Glutamatergic neuron (in vitro differentiated cells): ENCODE data around the gene PRSS12. TPM values are rescaled to one million over a fixed set of nuclear protein-coding genes. Genes with fewer than 3 reads are reported as not detected.

Experiments
- DNase-seq: peaks from one replicate; pipeline ENCODE4 v3.0.0; 2022
- H3K27ac Mint-ChIP-seq: one replicate; pipeline ENCODE4 v1.8.0; 2020; ENCODE audit warnings: mild to moderate bottlenecking, mixed read lengths, inconsistent platforms; ENCODE audit not compliant: unreplicated experiment
- H3K27me3 Mint-ChIP-seq: one replicate; pipeline ENCODE4 v1.8.0; 2020; ENCODE audit warnings: mild to moderate bottlenecking, moderate library complexity, mixed read lengths, inconsistent platforms; ENCODE audit not compliant: unreplicated experiment
- H3K36me3 Mint-ChIP-seq: one replicate; pipeline ENCODE4 v1.8.0; 2020; ENCODE audit warnings: mild to moderate bottlenecking, mixed read lengths, inconsistent platforms; ENCODE audit not compliant: unreplicated experiment
- H3K4me1 Mint-ChIP-seq: one replicate; pipeline ENCODE4 v1.8.0; 2020; ENCODE audit warnings: mild to moderate bottlenecking, low read depth, mixed read lengths, inconsistent platforms; ENCODE audit not compliant: unreplicated experiment
- H3K4me3 Mint-ChIP-seq: one replicate; pipeline ENCODE4 v1.8.0; 2020; ENCODE audit warnings: mild to moderate bottlenecking, mixed read lengths, inconsistent platforms; ENCODE audit not compliant: unreplicated experiment
- H3K9me3 Mint-ChIP-seq: one replicate; pipeline ENCODE4 v1.8.0; 2020; ENCODE audit warnings: mild to moderate bottlenecking, moderate library complexity, mixed read lengths, inconsistent platforms; ENCODE audit not compliant: unreplicated experiment
- total RNA-seq: library from RNA; stranded (reverse); fragmentation: NEBNext Ultra II Directional; extraction: Animal tissue kit (Norgen Biotek cat#: 25700); gene quantifications from one replicate; pipeline ENCODE4 v1.2.1, GENCODE V29; 2021; ENCODE audit not compliant: unreplicated experiment
- TF ChIP-seq, protein P1 (sequence below): fragments of 200-600 bp; sonication (generic); IDR thresholded peaks from one replicate; pipeline ENCODE4 v1.5.0; 2021; ENCODE audit not compliant: partially characterized antibody, unreplicated experiment

The PRSS12 gene
- total RNA-seq, 1 donor from 2014 or later: 113 TPM

DNA sequence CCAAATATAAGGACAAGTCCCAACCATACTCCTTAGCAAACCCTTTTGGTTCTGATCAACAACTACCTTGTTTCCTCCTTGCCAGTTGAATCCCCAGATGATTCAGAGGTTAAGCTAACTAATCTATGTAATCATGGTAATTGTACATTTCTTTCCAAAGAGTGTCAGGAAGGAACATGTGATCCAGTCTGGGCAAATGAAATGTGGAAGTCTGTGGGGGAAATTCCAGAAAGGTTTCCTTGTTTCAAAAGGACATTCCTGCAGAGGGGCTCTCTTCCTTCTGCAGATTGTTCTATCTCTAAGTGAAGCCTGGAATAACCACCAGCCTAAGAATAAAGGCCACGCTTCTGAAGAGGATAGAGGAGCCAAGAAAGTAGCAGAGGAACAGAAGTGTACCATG is 7.0 kb downstream of the PRSS12 start:
- H3K36me3 Mint-ChIP-seq: no peaks in the 10 kb centered on the region
- no peaks in the 10 kb centered on the region for H3K27me3 Mint-ChIP-seq
- peaks cover 35% of the 10 kb centered on the region for H3K4me1 Mint-ChIP-seq
- peak overlapping the region; percentile 3 for H3K4me3 Mint-ChIP-seq
- H3K9me3 Mint-ChIP-seq: peaks cover 3% of the 10 kb centered on the region
- H3K27ac Mint-ChIP-seq: no peak overlapping the region
- DNase-seq: no peak
- TF ChIP-seq, protein P1, sequence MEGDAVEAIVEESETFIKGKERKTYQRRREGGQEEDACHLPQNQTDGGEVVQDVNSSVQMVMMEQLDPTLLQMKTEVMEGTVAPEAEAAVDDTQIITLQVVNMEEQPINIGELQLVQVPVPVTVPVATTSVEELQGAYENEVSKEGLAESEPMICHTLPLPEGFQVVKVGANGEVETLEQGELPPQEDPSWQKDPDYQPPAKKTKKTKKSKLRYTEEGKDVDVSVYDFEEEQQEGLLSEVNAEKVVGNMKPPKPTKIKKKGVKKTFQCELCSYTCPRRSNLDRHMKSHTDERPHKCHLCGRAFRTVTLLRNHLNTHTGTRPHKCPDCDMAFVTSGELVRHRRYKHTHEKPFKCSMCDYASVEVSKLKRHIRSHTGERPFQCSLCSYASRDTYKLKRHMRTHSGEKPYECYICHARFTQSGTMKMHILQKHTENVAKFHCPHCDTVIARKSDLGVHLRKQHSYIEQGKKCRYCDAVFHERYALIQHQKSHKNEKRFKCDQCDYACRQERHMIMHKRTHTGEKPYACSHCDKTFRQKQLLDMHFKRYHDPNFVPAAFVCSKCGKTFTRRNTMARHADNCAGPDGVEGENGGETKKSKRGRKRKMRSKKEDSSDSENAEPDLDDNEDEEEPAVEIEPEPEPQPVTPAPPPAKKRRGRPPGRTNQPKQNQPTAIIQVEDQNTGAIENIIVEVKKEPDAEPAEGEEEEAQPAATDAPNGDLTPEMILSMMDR: no peak

DNA sequence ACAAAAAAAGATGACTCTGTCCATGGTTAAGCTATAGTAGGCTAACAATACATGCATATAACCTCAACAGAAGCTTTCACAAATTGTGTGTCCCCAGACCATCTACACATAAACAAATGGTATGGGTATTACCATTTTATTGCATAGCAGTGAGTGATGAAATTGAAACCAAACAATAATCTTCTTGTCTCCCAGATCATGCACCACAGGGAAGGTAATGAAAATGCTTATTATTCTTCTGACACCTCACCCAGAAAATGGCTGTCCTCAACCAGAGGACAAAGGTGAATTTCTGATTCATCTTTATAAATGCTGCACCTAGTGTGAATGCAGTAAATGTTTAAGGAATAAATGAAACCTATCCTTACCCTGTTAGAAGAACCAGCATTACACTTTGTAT is 8.0 kb downstream of the PRSS12 start:
- H3K27me3 Mint-ChIP-seq: no peaks in the 10 kb centered on the region
- TF ChIP-seq, protein P1: no peak

DNA sequence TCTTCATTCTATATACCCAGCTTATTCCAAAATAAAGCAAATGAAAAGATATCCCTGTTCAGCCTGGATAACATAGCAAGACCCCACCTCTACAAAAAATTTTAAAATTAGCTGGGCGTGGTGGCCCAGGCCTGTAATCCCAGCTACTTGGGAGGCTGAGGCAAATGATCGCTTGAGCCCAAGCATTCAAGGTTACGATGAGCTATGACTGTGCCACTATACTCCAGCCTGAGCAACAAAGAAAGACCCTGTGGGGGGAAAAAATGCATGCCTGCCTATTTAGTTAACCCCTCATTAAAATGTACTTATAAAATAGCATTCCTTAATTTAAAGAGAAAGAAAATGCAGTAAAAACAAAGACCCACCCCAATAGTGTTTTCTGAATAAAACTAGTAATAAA is 9.3 kb downstream of the PRSS12 start:
- H3K4me1 Mint-ChIP-seq: peaks cover 36% of the 10 kb centered on the region
- DNase-seq: no peak
- no peaks in the 10 kb centered on the region for H3K36me3 Mint-ChIP-seq
- H3K27me3 Mint-ChIP-seq: no peaks in the 10 kb centered on the region
- no peak overlapping the region for H3K27ac Mint-ChIP-seq
- peaks cover 5% of the 10 kb centered on the region for H3K9me3 Mint-ChIP-seq
- peak overlapping the region; percentile 6 for H3K4me3 Mint-ChIP-seq
- TF ChIP-seq, protein P1: no peak

More for the DNA sequence above, 8.0 kb downstream of the PRSS12 start:
- peak overlapping the region; percentile 59 for H3K27ac Mint-ChIP-seq
- H3K36me3 Mint-ChIP-seq: no peaks in the 10 kb centered on the region
- DNase-seq: no peak
- H3K4me3 Mint-ChIP-seq: peak overlapping the region; percentile 43
- H3K4me1 Mint-ChIP-seq: peaks cover 37% of the 10 kb centered on the region
- peaks cover 4% of the 10 kb centered on the region for H3K9me3 Mint-ChIP-seq

DNA sequence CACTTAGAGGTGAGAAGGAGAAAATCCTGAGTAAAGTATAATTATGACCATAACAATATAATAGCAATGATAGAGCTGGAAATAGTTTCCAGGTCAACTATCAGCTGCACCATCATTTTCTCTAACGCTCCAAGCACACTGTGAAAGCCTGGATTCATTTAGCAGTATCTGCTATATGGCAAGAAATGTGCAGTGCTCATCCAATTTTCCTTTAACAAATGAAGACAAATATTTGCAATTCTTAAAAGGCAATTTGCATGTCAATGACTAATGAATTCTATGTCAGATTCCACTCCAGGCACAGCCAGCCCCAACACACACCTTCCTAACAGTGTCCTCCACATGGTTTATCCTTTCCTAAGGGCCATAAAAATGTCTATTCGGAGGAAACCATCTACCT is 12.7 kb downstream of the PRSS12 start:
- H3K9me3 Mint-ChIP-seq: peaks cover 5% of the 10 kb centered on the region
- peaks cover 5% of the 10 kb centered on the region for H3K27me3 Mint-ChIP-seq

DNA sequence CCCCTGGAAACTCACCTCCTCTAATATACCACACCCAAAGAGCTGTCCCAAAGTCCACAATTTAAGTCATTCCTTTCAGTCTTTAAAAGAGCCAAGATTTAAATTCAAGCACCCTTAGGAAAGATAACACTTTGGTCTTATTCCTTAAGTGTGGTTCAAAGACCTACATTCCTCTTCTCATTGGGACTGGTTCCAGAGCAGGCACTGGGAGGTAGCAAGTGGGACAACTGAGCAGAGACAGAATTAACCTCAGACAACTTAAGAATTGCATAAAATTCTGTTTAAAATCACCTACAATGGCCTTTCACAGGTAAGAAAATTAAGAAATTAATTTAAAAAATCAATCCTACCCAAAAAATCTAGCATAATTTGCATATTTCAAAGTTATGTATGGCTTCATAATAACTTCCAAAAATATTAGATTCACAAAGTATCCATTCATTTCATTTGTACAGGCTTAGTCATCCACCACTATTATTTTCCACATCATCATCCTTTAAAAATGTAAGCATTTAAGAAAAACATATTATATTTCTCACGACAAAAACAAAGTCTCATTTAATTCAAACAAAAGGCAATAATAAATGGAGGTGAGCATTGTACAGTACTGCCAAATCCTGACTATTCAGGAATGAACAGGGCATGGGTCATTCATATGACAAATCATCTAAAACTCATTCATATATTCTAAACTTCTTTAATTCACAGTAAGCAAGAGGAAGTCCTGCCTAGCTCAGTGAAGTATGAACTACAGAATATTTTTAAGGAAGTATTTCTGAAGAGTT is 13.6 kb downstream of the PRSS12 start:
- no peak for DNase-seq
- Mint-ChIP-seq H3K9me3 (peaks cover 5% of the 10 kb centered on the region), H3K27me3 (peaks cover 5% of the 10 kb centered on the region), H3K27ac (peak overlapping the region; percentile 57), H3K4me1 (peaks cover 41% of the 10 kb centered on the region), H3K36me3 (no peaks in the 10 kb centered on the region), H3K4me3 (peak overlapping the region; percentile 35)
- TF ChIP-seq, protein P1: no peak

More for the DNA sequence above, 12.7 kb downstream of the PRSS12 start:
- Mint-ChIP-seq H3K4me3 (no peak overlapping the region), H3K27ac (no peak overlapping the region), H3K4me1 (peaks cover 43% of the 10 kb centered on the region), H3K36me3 (no peaks in the 10 kb centered on the region)
- TF ChIP-seq, protein P1: no peak
- no peak for DNase-seq
